SK-N-SH treated with all-trans-retinoic acid at 6 μM for 48 hours (cell line): Measurements from ENCODE around the gene ETV6.

ENCODE experiments used
- ATAC-seq: fragments of 200-7000 bp; cut with Tn5 transposase; 3 replicates; pipeline ENCODE4 v1.9.1; 2020; ENCODE audit warnings: mild to moderate bottlenecking, moderate library complexity
- BACH2 ChIP-seq: fragments of 250-450 bp; sonication (Bioruptor Pico); IDR thresholded peaks from 2 replicates; pipeline ENCODE4 v1.9.0; 2021; ENCODE audit warnings: mild to moderate bottlenecking, borderline replicate concordance
- CSDC2 ChIP-seq: fragments of 250-450 bp; sonication (Bioruptor Pico); IDR thresholded peaks from 2 replicates; pipeline ENCODE4 v1.5.0; 2020; ENCODE audit warnings: mild to moderate bottlenecking, moderate library complexity
- ESRRG ChIP-seq: fragments of 250-450 bp; sonication (Bioruptor Pico); IDR thresholded peaks from 2 replicates; pipeline ENCODE4 v1.6.1; 2021; ENCODE audit warnings: mild to moderate bottlenecking
- GLIS3 ChIP-seq: fragments of 250-450 bp; sonication (Bioruptor Pico); IDR thresholded peaks from 2 replicates; pipeline ENCODE4 v1.5.0; 2020; ENCODE audit warnings: mild to moderate bottlenecking, moderate library complexity
- ISL1 ChIP-seq: fragments of 250-450 bp; sonication (Bioruptor Pico); IDR thresholded peaks from 2 replicates; pipeline ENCODE4 v2.1.2; 2022; ENCODE audit warnings: mild to moderate bottlenecking, moderate library complexity
- OSR1 ChIP-seq: fragments of 250-450 bp; sonication (Bioruptor Pico); IDR thresholded peaks from 2 replicates; pipeline ENCODE4 v1.8.0; 2022; ENCODE audit warnings: moderate library complexity, mild to moderate bottlenecking, inconsistent platforms
- PPARA ChIP-seq: fragments of 250-450 bp; sonication (Bioruptor Pico); IDR thresholded peaks from 2 replicates; pipeline ENCODE4 v1.5.0; 2020; ENCODE audit warnings: mild to moderate bottlenecking, borderline replicate concordance
- RARB ChIP-seq: fragments of 250-450 bp; sonication (Bioruptor Pico); IDR thresholded peaks from 2 replicates; pipeline ENCODE4 v1.8.0; 2021; ENCODE audit warnings: mild to moderate bottlenecking, moderate library complexity
- SNAI2 ChIP-seq: fragments of 250-450 bp; sonication (Bioruptor Pico); IDR thresholded peaks from 2 replicates; pipeline ENCODE4 v1.5.0; 2020; ENCODE audit warnings: mild to moderate bottlenecking, moderate library complexity
- TCF4 ChIP-seq: fragments of 250-450 bp; sonication (Bioruptor Pico); IDR thresholded peaks from 2 replicates; pipeline ENCODE4 v1.8.0; 2021; ENCODE audit warnings: mild to moderate bottlenecking, moderate library complexity, borderline replicate concordance
- TOX ChIP-seq: fragments of 250-450 bp; sonication (Bioruptor Pico); IDR thresholded peaks from 2 replicates; pipeline ENCODE4 v1.8.0; 2021; ENCODE audit warnings: mild to moderate bottlenecking, moderate library complexity, borderline replicate concordance
- ZC3H10 ChIP-seq: fragments of 250-450 bp; sonication (Bioruptor Pico); IDR thresholded peaks from 2 replicates; pipeline ENCODE4 v1.5.1; 2021; ENCODE audit warnings: mild to moderate bottlenecking, moderate library complexity
- ZFP3 ChIP-seq: fragments of 250-450 bp; sonication (Bioruptor Pico); IDR thresholded peaks from 2 replicates; pipeline ENCODE4 v1.5.0; 2020; ENCODE audit warnings: mild to moderate bottlenecking, moderate library complexity
- ZFP30 ChIP-seq: fragments of 450-650 bp; formaldehyde crosslinking; IDR thresholded peaks from 2 replicates; pipeline ENCODE4 v1.5.0; 2022; ENCODE audit warnings: mild to moderate bottlenecking, moderate library complexity
- ZNF565 ChIP-seq: fragments of 450-650 bp; formaldehyde crosslinking; conservative IDR thresholded peaks from 2 replicates; pipeline ENCODE4 v1.5.0; 2020; ENCODE audit warnings: low read depth, mild to moderate bottlenecking, moderate library complexity
- ZNF70 ChIP-seq: fragments of 450-650 bp; formaldehyde crosslinking; IDR thresholded peaks from 2 replicates; pipeline ENCODE4 v1.5.0; 2020; ENCODE audit warnings: mild to moderate bottlenecking, moderate library complexity
- TF ChIP-seq, protein P1 (sequence below): fragments of 250-450 bp; sonication (Bioruptor Pico); IDR thresholded peaks from 2 replicates; pipeline ENCODE4 v1.5.0; 2020; ENCODE audit warnings: mild to moderate bottlenecking, moderate library complexity
- TF ChIP-seq, protein P2 (sequence below): fragments of 250-450 bp; sonication (Bioruptor Pico); IDR thresholded peaks from 2 replicates; pipeline ENCODE4 v1.8.0; 2020; ENCODE audit warnings: mild to moderate bottlenecking, moderate library complexity, borderline replicate concordance
- TF ChIP-seq, protein P3 (sequence below): fragments of 250-450 bp; sonication (Bioruptor Pico); IDR thresholded peaks from 2 replicates; pipeline ENCODE4 v1.5.1; 2020; ENCODE audit warnings: low read depth, mild to moderate bottlenecking, moderate library complexity
- TF ChIP-seq, protein P4 (sequence below): fragments of 250-450 bp; sonication (Bioruptor Pico); IDR thresholded peaks from 2 replicates; pipeline ENCODE4 v1.8.0; 2021; ENCODE audit warnings: low read depth, mild to moderate bottlenecking, moderate library complexity, borderline replicate concordance
- TF ChIP-seq, protein P5 (sequence below): fragments of 250-450 bp; sonication (Bioruptor Pico); IDR thresholded peaks from 2 replicates; pipeline ENCODE4 v1.5.1; 2021; ENCODE audit warnings: mild to moderate bottlenecking, moderate library complexity

Gene ETV6

DNA sequence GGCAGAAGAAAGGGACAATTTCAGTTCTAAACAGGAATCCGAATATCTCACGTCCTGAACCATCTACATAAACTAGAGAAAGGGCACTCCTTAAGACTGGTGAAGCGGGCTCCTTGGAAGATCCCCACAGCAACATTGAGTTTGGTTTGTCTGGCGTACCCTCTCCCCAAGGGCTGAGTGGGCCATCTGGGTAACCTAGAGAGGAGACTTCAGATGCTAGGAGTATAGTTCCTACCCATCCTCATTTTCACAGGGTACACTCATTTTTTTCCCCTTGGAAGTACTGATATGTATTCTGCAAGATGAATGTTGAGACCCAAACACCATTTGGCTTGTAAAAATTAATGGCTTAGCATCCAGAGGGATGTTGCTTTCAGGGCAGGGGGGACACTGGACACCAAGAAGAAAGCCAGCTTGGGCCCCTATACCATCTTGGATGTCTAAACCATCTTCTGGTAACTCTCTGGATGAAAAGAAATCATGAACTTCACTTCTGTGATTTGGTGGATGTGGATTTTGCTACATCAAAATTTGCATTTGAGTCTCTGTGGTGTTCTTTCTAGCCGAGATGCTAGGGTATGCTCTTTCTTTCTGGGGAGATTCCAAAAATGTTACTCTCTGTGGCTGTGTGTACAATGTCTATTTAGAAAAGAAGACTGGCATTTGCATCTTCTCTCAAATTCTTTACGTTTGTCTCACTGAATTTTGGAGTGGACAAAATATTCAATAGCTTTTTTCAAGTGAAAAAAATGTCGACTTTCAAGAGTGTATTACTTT, 97.7 kb downstream of the ETV6 start (continued):
- TF ChIP-seq TCF4 (CRISPR knock-in tag), result no peak
- TF ChIP-seq ZFP30 (CRISPR knock-in tag), result no peak
- TF ChIP-seq ISL1, result no peak

DNA sequence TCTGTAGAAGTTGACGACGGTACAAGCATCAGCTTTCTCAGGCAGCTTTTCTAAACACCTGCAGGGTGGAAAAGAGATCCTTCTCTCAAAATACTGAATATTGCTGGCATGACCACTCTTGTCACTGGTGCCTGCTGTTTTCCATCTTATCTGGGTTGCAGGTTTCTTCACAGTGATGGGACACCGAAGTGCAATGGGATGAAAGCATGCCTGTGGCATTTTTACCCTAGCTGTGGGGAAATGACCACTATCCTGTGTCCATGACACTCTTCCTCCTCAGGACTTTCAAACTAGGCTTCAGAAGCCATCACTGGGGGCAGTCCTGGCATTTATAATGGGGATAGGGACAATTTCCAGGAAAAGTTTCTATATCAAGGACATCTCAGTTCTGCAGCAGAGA, 98.5 kb downstream of the ETV6 start:
- no peak for ATAC-seq
- TF ChIP-seq ZNF565 (CRISPR knock-in tag), result no peak
- TF ChIP-seq OSR1 (CRISPR knock-in tag), result no peak
- no peak for TF ChIP-seq RARB (CRISPR knock-in tag)
- no peak for TF ChIP-seq PPARA (CRISPR knock-in tag)
- TF ChIP-seq ESRRG (CRISPR knock-in tag), result no peak
- TF ChIP-seq ZFP3 (CRISPR knock-in tag), result no peak
- TF ChIP-seq, protein P1, sequence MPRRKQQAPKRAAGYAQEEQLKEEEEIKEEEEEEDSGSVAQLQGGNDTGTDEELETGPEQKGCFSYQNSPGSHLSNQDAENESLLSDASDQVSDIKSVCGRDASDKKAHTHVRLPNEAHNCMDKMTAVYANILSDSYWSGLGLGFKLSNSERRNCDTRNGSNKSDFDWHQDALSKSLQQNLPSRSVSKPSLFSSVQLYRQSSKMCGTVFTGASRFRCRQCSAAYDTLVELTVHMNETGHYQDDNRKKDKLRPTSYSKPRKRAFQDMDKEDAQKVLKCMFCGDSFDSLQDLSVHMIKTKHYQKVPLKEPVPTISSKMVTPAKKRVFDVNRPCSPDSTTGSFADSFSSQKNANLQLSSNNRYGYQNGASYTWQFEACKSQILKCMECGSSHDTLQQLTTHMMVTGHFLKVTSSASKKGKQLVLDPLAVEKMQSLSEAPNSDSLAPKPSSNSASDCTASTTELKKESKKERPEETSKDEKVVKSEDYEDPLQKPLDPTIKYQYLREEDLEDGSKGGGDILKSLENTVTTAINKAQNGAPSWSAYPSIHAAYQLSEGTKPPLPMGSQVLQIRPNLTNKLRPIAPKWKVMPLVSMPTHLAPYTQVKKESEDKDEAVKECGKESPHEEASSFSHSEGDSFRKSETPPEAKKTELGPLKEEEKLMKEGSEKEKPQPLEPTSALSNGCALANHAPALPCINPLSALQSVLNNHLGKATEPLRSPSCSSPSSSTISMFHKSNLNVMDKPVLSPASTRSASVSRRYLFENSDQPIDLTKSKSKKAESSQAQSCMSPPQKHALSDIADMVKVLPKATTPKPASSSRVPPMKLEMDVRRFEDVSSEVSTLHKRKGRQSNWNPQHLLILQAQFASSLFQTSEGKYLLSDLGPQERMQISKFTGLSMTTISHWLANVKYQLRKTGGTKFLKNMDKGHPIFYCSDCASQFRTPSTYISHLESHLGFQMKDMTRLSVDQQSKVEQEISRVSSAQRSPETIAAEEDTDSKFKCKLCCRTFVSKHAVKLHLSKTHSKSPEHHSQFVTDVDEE (CRISPR knock-in tag), result no peak
- no peak for TF ChIP-seq SNAI2 (CRISPR knock-in tag)
- no peak for TF ChIP-seq TOX (CRISPR knock-in tag)
- no peak for TF ChIP-seq ZNF70 (CRISPR knock-in tag)
- TF ChIP-seq, protein P2, sequence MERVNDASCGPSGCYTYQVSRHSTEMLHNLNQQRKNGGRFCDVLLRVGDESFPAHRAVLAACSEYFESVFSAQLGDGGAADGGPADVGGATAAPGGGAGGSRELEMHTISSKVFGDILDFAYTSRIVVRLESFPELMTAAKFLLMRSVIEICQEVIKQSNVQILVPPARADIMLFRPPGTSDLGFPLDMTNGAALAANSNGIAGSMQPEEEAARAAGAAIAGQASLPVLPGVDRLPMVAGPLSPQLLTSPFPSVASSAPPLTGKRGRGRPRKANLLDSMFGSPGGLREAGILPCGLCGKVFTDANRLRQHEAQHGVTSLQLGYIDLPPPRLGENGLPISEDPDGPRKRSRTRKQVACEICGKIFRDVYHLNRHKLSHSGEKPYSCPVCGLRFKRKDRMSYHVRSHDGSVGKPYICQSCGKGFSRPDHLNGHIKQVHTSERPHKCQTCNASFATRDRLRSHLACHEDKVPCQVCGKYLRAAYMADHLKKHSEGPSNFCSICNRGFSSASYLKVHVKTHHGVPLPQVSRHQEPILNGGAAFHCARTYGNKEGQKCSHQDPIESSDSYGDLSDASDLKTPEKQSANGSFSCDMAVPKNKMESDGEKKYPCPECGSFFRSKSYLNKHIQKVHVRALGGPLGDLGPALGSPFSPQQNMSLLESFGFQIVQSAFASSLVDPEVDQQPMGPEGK (CRISPR knock-in tag), result no peak
- no peak for TF ChIP-seq BACH2 (CRISPR knock-in tag)
- no peak for TF ChIP-seq GLIS3
- no peak for TF ChIP-seq ISL1
- no peak for TF ChIP-seq CSDC2 (CRISPR knock-in tag)
- TF ChIP-seq, protein P3, sequence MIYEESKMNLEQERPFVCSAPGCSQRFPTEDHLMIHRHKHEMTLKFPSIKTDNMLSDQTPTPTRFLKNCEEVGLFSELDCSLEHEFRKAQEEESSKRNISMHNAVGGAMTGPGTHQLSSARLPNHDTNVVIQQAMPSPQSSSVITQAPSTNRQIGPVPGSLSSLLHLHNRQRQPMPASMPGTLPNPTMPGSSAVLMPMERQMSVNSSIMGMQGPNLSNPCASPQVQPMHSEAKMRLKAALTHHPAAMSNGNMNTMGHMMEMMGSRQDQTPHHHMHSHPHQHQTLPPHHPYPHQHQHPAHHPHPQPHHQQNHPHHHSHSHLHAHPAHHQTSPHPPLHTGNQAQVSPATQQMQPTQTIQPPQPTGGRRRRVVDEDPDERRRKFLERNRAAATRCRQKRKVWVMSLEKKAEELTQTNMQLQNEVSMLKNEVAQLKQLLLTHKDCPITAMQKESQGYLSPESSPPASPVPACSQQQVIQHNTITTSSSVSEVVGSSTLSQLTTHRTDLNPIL (CRISPR knock-in tag), result no peak
- no peak for TF ChIP-seq ZC3H10 (CRISPR knock-in tag)
- no peak for TF ChIP-seq TCF4 (CRISPR knock-in tag)
- TF ChIP-seq, protein P4, sequence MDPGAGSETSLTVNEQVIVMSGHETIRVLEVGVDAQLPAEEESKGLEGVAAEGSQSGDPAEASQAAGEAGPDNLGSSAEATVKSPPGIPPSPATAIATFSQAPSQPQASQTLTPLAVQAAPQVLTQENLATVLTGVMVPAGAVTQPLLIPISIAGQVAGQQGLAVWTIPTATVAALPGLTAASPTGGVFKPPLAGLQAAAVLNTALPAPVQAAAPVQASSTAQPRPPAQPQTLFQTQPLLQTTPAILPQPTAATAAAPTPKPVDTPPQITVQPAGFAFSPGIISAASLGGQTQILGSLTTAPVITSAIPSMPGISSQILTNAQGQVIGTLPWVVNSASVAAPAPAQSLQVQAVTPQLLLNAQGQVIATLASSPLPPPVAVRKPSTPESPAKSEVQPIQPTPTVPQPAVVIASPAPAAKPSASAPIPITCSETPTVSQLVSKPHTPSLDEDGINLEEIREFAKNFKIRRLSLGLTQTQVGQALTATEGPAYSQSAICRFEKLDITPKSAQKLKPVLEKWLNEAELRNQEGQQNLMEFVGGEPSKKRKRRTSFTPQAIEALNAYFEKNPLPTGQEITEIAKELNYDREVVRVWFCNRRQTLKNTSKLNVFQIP (CRISPR knock-in tag), result no peak
- TF ChIP-seq, protein P5, sequence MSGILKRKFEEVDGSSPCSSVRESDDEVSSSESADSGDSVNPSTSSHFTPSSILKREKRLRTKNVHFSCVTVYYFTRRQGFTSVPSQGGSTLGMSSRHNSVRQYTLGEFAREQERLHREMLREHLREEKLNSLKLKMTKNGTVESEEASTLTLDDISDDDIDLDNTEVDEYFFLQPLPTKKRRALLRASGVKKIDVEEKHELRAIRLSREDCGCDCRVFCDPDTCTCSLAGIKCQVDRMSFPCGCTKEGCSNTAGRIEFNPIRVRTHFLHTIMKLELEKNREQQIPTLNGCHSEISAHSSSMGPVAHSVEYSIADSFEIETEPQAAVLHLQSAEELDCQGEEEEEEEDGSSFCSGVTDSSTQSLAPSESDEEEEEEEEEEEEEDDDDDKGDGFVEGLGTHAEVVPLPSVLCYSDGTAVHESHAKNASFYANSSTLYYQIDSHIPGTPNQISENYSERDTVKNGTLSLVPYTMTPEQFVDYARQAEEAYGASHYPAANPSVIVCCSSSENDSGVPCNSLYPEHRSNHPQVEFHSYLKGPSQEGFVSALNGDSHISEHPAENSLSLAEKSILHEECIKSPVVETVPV (CRISPR knock-in tag), result no peak

DNA sequence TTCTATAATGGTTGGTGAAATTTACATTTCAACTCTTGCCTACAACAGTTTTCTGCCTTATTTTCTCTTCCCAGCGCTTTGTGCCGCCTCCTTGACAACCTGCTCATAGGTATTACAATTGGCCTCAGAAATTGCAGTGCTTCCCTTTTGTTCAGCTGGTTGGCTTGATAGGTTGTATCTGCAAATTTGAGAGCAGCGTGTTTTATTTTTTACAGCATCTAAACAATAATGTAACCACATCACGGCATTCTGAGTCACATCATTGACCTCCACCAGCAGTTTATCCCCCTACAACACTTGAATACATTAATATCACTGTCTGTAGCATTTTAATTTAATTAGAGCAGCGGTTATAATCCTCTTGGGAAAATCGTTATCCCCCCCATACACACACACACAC, 99.4 kb downstream of the ETV6 start:
- TF ChIP-seq ZC3H10 (CRISPR knock-in tag), result no peak
- TF ChIP-seq, protein P5 (CRISPR knock-in tag), result no peak
- no peak for TF ChIP-seq PPARA (CRISPR knock-in tag)
- no peak for TF ChIP-seq BACH2 (CRISPR knock-in tag)
- TF ChIP-seq ZNF565 (CRISPR knock-in tag), result no peak
- ATAC-seq, result no peak
